ENCODE results near the gene ZFP69B. TPM values are rescaled to one million over a fixed set of nuclear protein-coding genes. Genes with fewer than 3 reads are reported as not detected.

The ZFP69B gene
- total and polyA plus RNA-seq, 2 donors = 0.89 to 6.6 TPM

GRCh38 chr1:40422630-40423263 lies 27.5 kb upstream of the ZFP69B start:
- no peak overlapping the region for H3K27ac ChIP-seq (ENCODE audit: low read depth)
- no peaks in the 10 kb centered on the region for H3K4me1 ChIP-seq (ENCODE audit: insufficient read depth)
- WGBS = 72% methylated on average over 11 of the region's 11 CpGs
- H3K4me3 ChIP-seq (ENCODE audit: low read depth, low read length) = no peak overlapping the region
- DNase-seq (ENCODE audit: extremely low spot score) = no peak
- no peaks in the 10 kb centered on the region for H3K36me3 ChIP-seq (ENCODE audit: insufficient read depth)

- no peak for DNase-seq (ENCODE audit: extremely low spot score)
- 94% methylated on average over 4 of the region's 4 CpGs for WGBS
- H3K27ac ChIP-seq (ENCODE audit: low read depth) = no peak overlapping the region
Measured at GRCh38 chr1:40423264-40423642, 27.0 kb upstream of the ZFP69B start.

GRCh38 chr1:40423951-40424618 lies 26.2 kb upstream of the ZFP69B start:
- Histone ChIP-seq H3K27ac (ENCODE audit: low read depth) (no peak overlapping the region), H3K4me1 (ENCODE audit: insufficient read depth) (no peaks in the 10 kb centered on the region), H3K4me3 (ENCODE audit: low read depth, low read length) (no peak overlapping the region), H3K36me3 (ENCODE audit: insufficient read depth) (no peaks in the 10 kb centered on the region)
- WGBS = 88% methylated on average over 6 of the region's 6 CpGs
- DNase-seq (ENCODE audit: extremely low spot score) = no peak

More at GRCh38 chr1:40423264-40423642, 27.0 kb upstream of the ZFP69B start:
- H3K4me1 ChIP-seq (ENCODE audit: insufficient read depth) = no peaks in the 10 kb centered on the region
- no peak overlapping the region for H3K4me3 ChIP-seq (ENCODE audit: low read depth, low read length)
- no peaks in the 10 kb centered on the region for H3K36me3 ChIP-seq (ENCODE audit: insufficient read depth)

GRCh38 chr1:40425198-40425597 lies 25.1 kb upstream of the ZFP69B start:
- no peak overlapping the region for H3K27ac ChIP-seq (ENCODE audit: low read depth)
- H3K4me3 ChIP-seq (ENCODE audit: low read depth, low read length) = no peak overlapping the region
- no peaks in the 10 kb centered on the region for H3K4me1 ChIP-seq (ENCODE audit: insufficient read depth)
- no peak for DNase-seq (ENCODE audit: extremely low spot score)
- WGBS = 82% methylated on average over 4 of the region's 4 CpGs
- no peaks in the 10 kb centered on the region for H3K36me3 ChIP-seq (ENCODE audit: insufficient read depth)

GRCh38 chr1:40431385-40431784 lies 18.9 kb upstream of the ZFP69B start:
- H3K4me1 ChIP-seq (ENCODE audit: insufficient read depth) = no peaks in the 10 kb centered on the region
- no peak overlapping the region for H3K4me3 ChIP-seq (ENCODE audit: low read depth, low read length)
- no peak for DNase-seq (ENCODE audit: extremely low spot score)
- no peaks in the 10 kb centered on the region for H3K36me3 ChIP-seq (ENCODE audit: insufficient read depth)
- no peak overlapping the region for H3K27ac ChIP-seq (ENCODE audit: low read depth)

GRCh38 chr1:40432644-40433390 lies 17.5 kb upstream of the ZFP69B start:
- Histone ChIP-seq H3K4me3 (ENCODE audit: low read depth, low read length) (no peak overlapping the region), H3K27ac (ENCODE audit: low read depth) (no peak overlapping the region), H3K36me3 (ENCODE audit: insufficient read depth) (no peaks in the 10 kb centered on the region), H3K4me1 (ENCODE audit: insufficient read depth) (no peaks in the 10 kb centered on the region)
- DNase-seq (ENCODE audit: extremely low spot score) = no peak
- WGBS = 73% methylated on average over 3 of the region's 3 CpGs

GRCh38 chr1:40435471-40435870 lies 14.8 kb upstream of the ZFP69B start:
- 78% methylated on average over 5 of the region's 5 CpGs for WGBS
- DNase-seq (ENCODE audit: extremely low spot score) = no peak

GRCh38 chr1:40435876-40436275 lies 14.4 kb upstream of the ZFP69B start:
- Histone ChIP-seq H3K27ac (ENCODE audit: low read depth) (no peak overlapping the region), H3K4me1 (ENCODE audit: insufficient read depth) (no peaks in the 10 kb centered on the region), H3K36me3 (ENCODE audit: insufficient read depth) (no peaks in the 10 kb centered on the region), H3K4me3 (ENCODE audit: low read depth, low read length) (no peak overlapping the region)
- 86% methylated on average over 4 of the region's 4 CpGs for WGBS
- no peak for DNase-seq (ENCODE audit: extremely low spot score)

More at GRCh38 chr1:40435471-40435870, 14.8 kb upstream of the ZFP69B start:
- Histone ChIP-seq H3K4me1 (ENCODE audit: insufficient read depth) (no peaks in the 10 kb centered on the region), H3K36me3 (ENCODE audit: insufficient read depth) (no peaks in the 10 kb centered on the region), H3K4me3 (ENCODE audit: low read depth, low read length) (no peak overlapping the region), H3K27ac (ENCODE audit: low read depth) (no peak overlapping the region)

GRCh38 chr1:40438391-40439015 lies 11.8 kb upstream of the ZFP69B start:
- no peaks in the 10 kb centered on the region for H3K4me1 ChIP-seq (ENCODE audit: insufficient read depth)
- no peaks in the 10 kb centered on the region for H3K36me3 ChIP-seq (ENCODE audit: insufficient read depth)
- DNase-seq (ENCODE audit: extremely low spot score) = no peak
- no peak overlapping the region for H3K27ac ChIP-seq (ENCODE audit: low read depth)
- 65% methylated on average over 3 of the region's 3 CpGs for WGBS
- no peak overlapping the region for H3K4me3 ChIP-seq (ENCODE audit: low read depth, low read length)

GRCh38 chr1:40439247-40439646 lies 11.0 kb upstream of the ZFP69B start:
- Histone ChIP-seq H3K4me3 (ENCODE audit: low read depth, low read length) (no peak overlapping the region), H3K36me3 (ENCODE audit: insufficient read depth) (peaks cover 1% of the 10 kb centered on the region), H3K27ac (ENCODE audit: low read depth) (no peak overlapping the region), H3K4me1 (ENCODE audit: insufficient read depth) (no peaks in the 10 kb centered on the region)
- WGBS = 85% methylated on average over 5 of the region's 5 CpGs
- no peak for DNase-seq (ENCODE audit: extremely low spot score)

- Histone ChIP-seq H3K36me3 (ENCODE audit: insufficient read depth) (no peaks in the 10 kb centered on the region), H3K27ac (ENCODE audit: low read depth) (no peak overlapping the region), H3K4me1 (ENCODE audit: insufficient read depth) (no peaks in the 10 kb centered on the region), H3K4me3 (ENCODE audit: low read depth, low read length) (peak overlapping the region; percentile 63)
- no peak for DNase-seq (ENCODE audit: extremely low spot score)
- 15% methylated on average over 22 of the region's 22 CpGs for WGBS
Measured at GRCh38 chr1:40450495-40451237, 390 bp downstream of the ZFP69B start.

- H3K4me1 ChIP-seq (ENCODE audit: insufficient read depth) = no peaks in the 10 kb centered on the region
- DNase-seq (ENCODE audit: extremely low spot score) = no peak
- WGBS = 84% methylated on average over 1 of the region's 1 CpG
- no peak overlapping the region for H3K27ac ChIP-seq (ENCODE audit: low read depth)
- H3K4me3 ChIP-seq (ENCODE audit: low read depth, low read length) = no peak overlapping the region
- H3K36me3 ChIP-seq (ENCODE audit: insufficient read depth) = no peaks in the 10 kb centered on the region
Measured at GRCh38 chr1:40451238-40451585, 936 bp downstream of the ZFP69B start.

- 100% methylated on average over 1 of the region's 1 CpG for WGBS
- Histone ChIP-seq H3K27ac (ENCODE audit: low read depth) (no peak overlapping the region), H3K4me1 (ENCODE audit: insufficient read depth) (no peaks in the 10 kb centered on the region), H3K36me3 (ENCODE audit: insufficient read depth) (peaks cover 4% of the 10 kb centered on the region), H3K4me3 (ENCODE audit: low read depth, low read length) (no peak overlapping the region)
- no peak for DNase-seq (ENCODE audit: extremely low spot score)
Measured at GRCh38 chr1:40454873-40455272, 4.6 kb downstream of the ZFP69B start.
